Measurements from ENCODE around the gene IL12RB2. TPM values are rescaled to one million over a fixed set of nuclear protein-coding genes. Genes with fewer than 3 reads are reported as not detected.

Gene IL12RB2
- total RNA-seq, 6 experiments from 2014 or later, result not detected

DNA sequence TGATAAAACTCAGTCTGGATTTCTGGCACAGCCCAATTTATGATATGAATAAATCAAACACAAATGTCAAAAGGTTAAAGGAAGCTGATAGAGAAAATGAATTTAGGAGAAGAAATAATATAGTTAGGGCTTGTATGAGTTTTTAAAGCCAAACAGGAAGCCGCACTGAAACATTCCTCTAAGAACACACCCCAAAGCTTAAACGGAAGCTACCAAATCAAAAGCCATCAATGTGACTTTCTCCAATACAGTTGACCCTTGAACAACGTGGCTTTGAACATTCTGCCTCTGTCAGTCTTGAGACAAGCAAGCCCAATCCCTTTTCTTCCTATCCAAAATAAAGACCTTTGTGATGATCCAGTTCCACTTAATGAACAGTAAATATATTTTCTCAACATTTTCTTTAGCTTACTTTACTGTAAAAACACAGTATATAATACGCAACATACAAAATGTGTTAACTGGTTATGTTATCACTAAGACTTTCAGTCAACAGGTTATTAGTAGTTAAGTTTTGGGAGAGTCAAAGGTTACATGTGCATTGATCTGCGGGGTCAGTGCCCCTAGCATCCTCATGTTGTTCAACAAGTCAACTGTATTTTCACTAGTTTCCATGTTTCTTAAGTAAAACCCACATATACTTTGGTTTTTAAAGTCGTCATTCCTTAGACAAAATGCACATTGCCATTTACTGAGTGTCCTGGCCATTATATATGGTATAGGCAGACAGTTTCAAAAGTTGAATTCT lies 111.3 kb downstream of the IL12RB2 start:
- DNase-seq, result no peak
- no peaks in the 10 kb centered on the region for H3K27me3 Mint-ChIP-seq (ENCODE audit: insufficient read depth)
- TF ChIP-seq, protein P1, sequence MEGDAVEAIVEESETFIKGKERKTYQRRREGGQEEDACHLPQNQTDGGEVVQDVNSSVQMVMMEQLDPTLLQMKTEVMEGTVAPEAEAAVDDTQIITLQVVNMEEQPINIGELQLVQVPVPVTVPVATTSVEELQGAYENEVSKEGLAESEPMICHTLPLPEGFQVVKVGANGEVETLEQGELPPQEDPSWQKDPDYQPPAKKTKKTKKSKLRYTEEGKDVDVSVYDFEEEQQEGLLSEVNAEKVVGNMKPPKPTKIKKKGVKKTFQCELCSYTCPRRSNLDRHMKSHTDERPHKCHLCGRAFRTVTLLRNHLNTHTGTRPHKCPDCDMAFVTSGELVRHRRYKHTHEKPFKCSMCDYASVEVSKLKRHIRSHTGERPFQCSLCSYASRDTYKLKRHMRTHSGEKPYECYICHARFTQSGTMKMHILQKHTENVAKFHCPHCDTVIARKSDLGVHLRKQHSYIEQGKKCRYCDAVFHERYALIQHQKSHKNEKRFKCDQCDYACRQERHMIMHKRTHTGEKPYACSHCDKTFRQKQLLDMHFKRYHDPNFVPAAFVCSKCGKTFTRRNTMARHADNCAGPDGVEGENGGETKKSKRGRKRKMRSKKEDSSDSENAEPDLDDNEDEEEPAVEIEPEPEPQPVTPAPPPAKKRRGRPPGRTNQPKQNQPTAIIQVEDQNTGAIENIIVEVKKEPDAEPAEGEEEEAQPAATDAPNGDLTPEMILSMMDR (IDR thresholded peaks at IDR 0.05), result no peak
- peaks cover 38% of the 10 kb centered on the region for H3K36me3 Mint-ChIP-seq (ENCODE audit: low read depth)
- no peak overlapping the region for H3K27ac Mint-ChIP-seq
- H3K9me3 Mint-ChIP-seq, result no peaks in the 10 kb centered on the region
- no peak overlapping the region for H3K4me3 Mint-ChIP-seq
- H3K4me1 Mint-ChIP-seq (ENCODE audit: low read depth), result peaks cover 7% of the 10 kb centered on the region

DNA sequence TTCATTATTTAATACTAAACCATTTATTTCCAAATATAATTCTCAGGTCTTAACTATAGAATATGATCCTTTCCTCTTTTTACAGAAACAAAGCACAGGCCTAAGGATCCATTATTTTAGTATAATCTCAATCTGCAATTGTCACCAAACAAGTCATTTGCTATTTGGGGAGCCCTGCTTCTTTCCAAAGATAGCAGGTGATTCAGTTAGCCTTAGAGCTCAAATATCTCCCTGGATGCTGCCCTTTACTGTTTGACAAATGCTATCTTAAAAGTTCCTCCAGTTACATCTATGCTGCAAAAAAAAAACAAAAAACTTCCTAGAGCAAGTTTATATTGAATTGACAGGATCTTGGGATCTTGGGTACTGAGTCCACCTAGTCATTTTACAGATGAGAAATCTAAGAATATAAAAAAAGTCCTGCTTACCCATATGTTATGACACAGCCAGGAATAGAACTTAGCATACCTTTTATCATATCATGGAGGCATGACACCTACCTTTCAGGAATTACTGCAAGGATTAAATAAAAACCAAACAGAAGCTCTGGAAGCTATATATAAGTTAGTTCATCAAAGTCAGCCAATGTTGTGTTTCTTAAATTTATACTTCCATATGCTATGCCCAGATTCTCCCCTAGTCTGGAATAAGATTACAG lies 113.3 kb downstream of the IL12RB2 start:
- TF ChIP-seq, protein P1 (IDR thresholded peaks at IDR 0.05), result no peak
- Mint-ChIP-seq H3K9me3 (no peaks in the 10 kb centered on the region), H3K4me1 (ENCODE audit: low read depth) (peaks cover 17% of the 10 kb centered on the region), H3K27me3 (ENCODE audit: insufficient read depth) (no peaks in the 10 kb centered on the region), H3K36me3 (ENCODE audit: low read depth) (peaks cover 40% of the 10 kb centered on the region), H3K27ac (no peak overlapping the region), H3K4me3 (no peak overlapping the region)
- DNase-seq, result no peak

DNA sequence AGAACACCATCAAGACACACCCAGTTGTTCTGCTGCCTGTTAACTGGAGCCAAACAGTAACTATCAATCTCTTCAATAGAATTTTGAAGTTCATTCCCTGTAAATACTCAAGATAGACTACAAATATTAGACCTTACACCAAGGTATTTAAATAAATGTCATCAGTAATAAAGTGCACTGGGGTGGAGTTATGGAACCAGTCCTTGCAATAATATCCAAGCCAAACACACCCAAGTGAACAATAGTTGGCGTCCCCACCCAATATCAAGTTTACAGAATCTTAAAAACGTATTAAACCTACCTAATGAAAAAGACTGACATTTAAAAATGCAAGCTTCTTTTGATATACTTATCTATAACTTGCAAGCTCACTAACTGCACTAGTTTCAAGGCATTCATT lies 119.8 kb downstream of the IL12RB2 start:
- peaks cover 61% of the 10 kb centered on the region for H3K36me3 Mint-ChIP-seq (ENCODE audit: low read depth)

DNA sequence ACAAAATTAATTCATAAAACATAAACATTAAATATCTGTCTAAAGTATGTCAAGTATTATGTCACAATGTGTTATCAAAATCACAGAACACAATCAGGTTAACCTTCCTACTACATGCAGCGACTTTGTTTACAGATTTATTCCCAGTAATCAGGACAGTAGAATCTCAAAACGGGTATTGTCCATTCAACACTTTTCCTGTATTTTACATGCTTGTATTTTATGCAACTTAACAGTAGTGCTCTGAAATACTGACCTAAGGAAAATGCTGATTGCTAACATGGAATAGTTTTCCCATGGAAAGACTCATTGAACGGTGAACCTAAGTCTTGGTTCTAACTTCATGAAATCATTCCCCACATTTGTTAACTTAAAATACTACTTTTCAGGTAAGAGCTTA lies 120.3 kb downstream of the IL12RB2 start:
- no peak for DNase-seq
- H3K27me3 Mint-ChIP-seq (ENCODE audit: insufficient read depth), result peaks cover 2% of the 10 kb centered on the region; the same call in 1 of the 2 replicates
- TF ChIP-seq, protein P1 (IDR thresholded peaks at IDR 0.05), result no peak
- no peaks in the 10 kb centered on the region for H3K9me3 Mint-ChIP-seq
- H3K27ac Mint-ChIP-seq, result no peak overlapping the region
- H3K4me1 Mint-ChIP-seq (ENCODE audit: low read depth), result peaks cover 55% of the 10 kb centered on the region
- H3K4me3 Mint-ChIP-seq, result peak overlapping the region; percentile 97
- H3K36me3 Mint-ChIP-seq (ENCODE audit: low read depth), result peaks cover 61% of the 10 kb centered on the region

More for the DNA sequence above, 119.8 kb downstream of the IL12RB2 start:
- Mint-ChIP-seq H3K4me1 (ENCODE audit: low read depth) (peaks cover 50% of the 10 kb centered on the region), H3K9me3 (no peaks in the 10 kb centered on the region), H3K27ac (0 out of 2 replicates have a peak overlapping the region, but pooled peaks have one; percentile 52), H3K27me3 (ENCODE audit: insufficient read depth) (peaks cover 2% of the 10 kb centered on the region; the same call in 1 of the 2 replicates), H3K4me3 (peak overlapping the region; percentile 97)
- DNase-seq, result no peak
- TF ChIP-seq, protein P1 (IDR thresholded peaks at IDR 0.05), result no peak

DNA sequence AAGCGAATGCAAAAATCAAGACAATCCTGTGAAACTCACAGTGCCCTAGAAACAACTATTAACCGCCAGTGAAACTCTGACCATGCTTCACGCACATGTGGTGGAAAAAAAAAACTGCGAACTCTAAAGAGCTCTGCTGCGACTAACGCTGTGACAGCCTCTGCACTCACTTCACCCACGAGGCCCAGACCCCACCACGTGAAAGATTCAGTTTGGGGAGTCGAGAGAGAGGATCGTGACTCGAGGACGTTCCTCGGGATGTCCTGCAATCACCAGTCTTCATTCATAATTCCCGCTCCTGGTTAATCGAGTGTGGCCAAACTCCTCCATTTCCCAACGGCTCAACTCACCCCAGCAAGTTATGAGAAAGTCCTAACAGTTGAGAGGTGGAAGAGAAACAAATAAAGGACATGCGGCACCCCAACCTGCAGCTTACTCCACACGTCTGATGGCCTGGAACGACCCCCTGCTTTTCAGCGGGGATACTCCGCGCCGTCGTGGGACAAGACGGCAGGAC lies 121.4 kb downstream of the IL12RB2 start:
- Mint-ChIP-seq H3K27me3 (ENCODE audit: insufficient read depth) (peaks cover 2% of the 10 kb centered on the region; the same call in 1 of the 2 replicates), H3K36me3 (ENCODE audit: low read depth) (peaks cover 55% of the 10 kb centered on the region), H3K4me3 (peak overlapping the region; percentile 97), H3K27ac (peak overlapping the region; percentile 99), H3K4me1 (ENCODE audit: low read depth) (peaks cover 66% of the 10 kb centered on the region), H3K9me3 (no peaks in the 10 kb centered on the region)
- no peak for DNase-seq
- TF ChIP-seq, protein P1 (IDR thresholded peaks at IDR 0.05), result no peak

Data from HFFc6 (cell line).